Smooth muscle cell (in vitro differentiated cells): ENCODE results near the gene ROR2. TPM values are rescaled to one million over a fixed set of nuclear protein-coding genes. Genes with fewer than 3 reads are reported as not detected.

Experiments used
- DNase-seq: peaks from one replicate; lab custom pipeline; 2025; ENCODE audit not compliant: unreplicated experiment; lab: John Stamatoyannopoulos, UW
- H2AFZ ChIP-seq: fragments of 200-600 bp; sonication (generic); 2 replicates; pipeline ENCODE4 v1.6.0; 2016; ENCODE audit warnings: antibody characterized with exemption, low read depth, mild to moderate bottlenecking
- H3F3A ChIP-seq: fragments of 200-600 bp; sonication (generic); 2 replicates; pipeline ENCODE4 v1.6.0; 2017; ENCODE audit warnings: antibody characterized with exemption, low read depth
- H3K27ac ChIP-seq: fragments of 200-600 bp; sonication (generic); 2 replicates; pipeline ENCODE4 v1.5.1; 2016; ENCODE audit warnings: low read depth, mild to moderate bottlenecking
- H3K27me3 ChIP-seq: fragments of 200-600 bp; sonication (generic); 2 replicates; pipeline ENCODE4 v1.6.1; 2016; ENCODE audit warnings: low read depth, mild to moderate bottlenecking
- H3K36me3 ChIP-seq: fragments of 200-600 bp; sonication (generic); 2 replicates; pipeline ENCODE4 v1.5.1; 2016; ENCODE audit warnings: low read depth
- H3K4me1 ChIP-seq: fragments of 200-600 bp; sonication (generic); 2 replicates; pipeline ENCODE4 v1.5.1; 2016; ENCODE audit warnings: low read depth
- H3K4me2 ChIP-seq: fragments of 200-600 bp; sonication (generic); 2 replicates; pipeline ENCODE4 v1.6.0; 2016; ENCODE audit warnings: mild to moderate bottlenecking
- H3K4me3 ChIP-seq: fragments of 200-600 bp; sonication (generic); 2 replicates; pipeline ENCODE4 v1.5.1; 2016; ENCODE audit warnings: mild to moderate bottlenecking
- H3K79me2 ChIP-seq: fragments of 200-600 bp; sonication (generic); 2 replicates; pipeline ENCODE4 v1.6.0; 2016; ENCODE audit warnings: low read depth, mild to moderate bottlenecking
- H3K9ac ChIP-seq: fragments of 200-600 bp; sonication (generic); 2 replicates; pipeline ENCODE4 v1.6.0; 2016; ENCODE audit warnings: low read depth
- H3K9me3 ChIP-seq: fragments of 200-600 bp; sonication (generic); replicated peaks from 2 replicates; pipeline ENCODE4 v1.5.1; 2016; ENCODE audit warnings: low read depth
- H4K20me1 ChIP-seq: fragments of 200-600 bp; sonication (generic); 2 replicates; pipeline ENCODE4 v1.6.0; 2016; ENCODE audit warnings: low read depth
- CTCF ChIP-seq: fragments of 200-600 bp; sonication (generic); IDR thresholded peaks from 2 replicates; pipeline ENCODE4 v1.5.1; 2017; ENCODE audit warnings: borderline replicate concordance, mild to moderate bottlenecking, antibody characterized with exemption; ENCODE audit not compliant: insufficient read depth, poor library complexity, severe bottlenecking
- WGBS: methylation state at CpG from one replicate; pipeline ENCODE4 v1.1.7; 2016; ENCODE audit warnings: low lambda C conversion rate; 5-methylcytosine and 5-hydroxymethylcytosine counted together
- polyA plus RNA-seq: library from polyadenylated mRNA; unstranded; fragments of >200 nt; fragmentation: Nextera tagmentation; extraction: Ambion mirVana; gene quantifications from 2 replicates; pipeline ENCODE4 v1.2.1, GENCODE V29; 2016
- total RNA-seq: library from RNA; depleted of rRNA; stranded (reverse); fragments of >200 nt; gene quantifications from 2 replicates; pipeline ENCODE4 v1.2.3, GENCODE V29; 2014

Gene ROR2
- total and polyA plus RNA-seq, 2 experiments from 2014 or later, result 16.7 to 21.7 TPM

- peaks cover 11% of the 10 kb centered on the region for H4K20me1 ChIP-seq
- no peak for DNase-seq
- H3K9ac ChIP-seq, result no peak overlapping the region
- H3F3A ChIP-seq, result no peaks in the 10 kb centered on the region
- 93% methylated on average over 5 of the region's 5 CpGs for WGBS
- no peak overlapping the region for H3K4me2 ChIP-seq
- H2AFZ ChIP-seq, result no peak overlapping the region
- H3K27ac ChIP-seq, result no peak overlapping the region
- no peaks in the 10 kb centered on the region for H3K36me3 ChIP-seq
- no peaks in the 10 kb centered on the region for H3K9me3 ChIP-seq
- H3K27me3 ChIP-seq, result no peaks in the 10 kb centered on the region
- no peak overlapping the region for H3K4me3 ChIP-seq
- H3K79me2 ChIP-seq, result peaks cover 7% of the 10 kb centered on the region
- TF ChIP-seq CTCF, result no peak
- H3K4me1 ChIP-seq, result no peaks in the 10 kb centered on the region
These were observed 167.3 kb downstream of the ROR2 start for GRCh38 chr9:91782708-91783214.

DNA sequence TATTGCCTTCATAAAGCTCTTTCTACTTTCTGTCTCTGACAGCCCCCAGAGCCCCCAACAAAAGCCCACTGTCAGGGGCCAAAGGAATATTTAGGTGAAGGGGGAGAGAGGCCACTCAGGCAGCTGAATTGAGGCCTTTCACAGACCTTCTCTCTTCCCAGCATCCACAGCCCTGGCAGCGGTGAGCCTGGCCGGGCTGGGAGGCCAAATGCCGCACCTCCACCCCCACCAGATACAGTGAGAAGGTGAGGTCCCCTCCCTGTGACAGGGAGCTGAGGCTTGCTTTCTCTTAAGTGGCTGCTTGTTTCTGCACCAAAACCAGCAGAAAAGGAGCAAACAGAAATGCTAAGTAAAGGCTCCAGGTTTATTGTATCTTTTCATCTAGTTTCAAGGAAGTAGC lies 168.1 kb downstream of the ROR2 start:
- H3K27ac ChIP-seq, result no peak overlapping the region
- peaks cover 11% of the 10 kb centered on the region for H4K20me1 ChIP-seq
- H3K4me2 ChIP-seq, result no peak overlapping the region
- 94% methylated on average over 3 of the region's 3 CpGs for WGBS
- no peaks in the 10 kb centered on the region for H3K36me3 ChIP-seq
- H3K9me3 ChIP-seq, result no peaks in the 10 kb centered on the region
- peaks cover 3% of the 10 kb centered on the region for H3K4me1 ChIP-seq
- no peak overlapping the region for H2AFZ ChIP-seq
- no peak for DNase-seq
- H3K27me3 ChIP-seq, result no peaks in the 10 kb centered on the region
- TF ChIP-seq CTCF, result no peak
- H3K9ac ChIP-seq, result no peak overlapping the region
- no peaks in the 10 kb centered on the region for H3F3A ChIP-seq
- H3K79me2 ChIP-seq, result peaks cover 4% of the 10 kb centered on the region
- no peak overlapping the region for H3K4me3 ChIP-seq

- Histone ChIP-seq H4K20me1 (peaks cover 11% of the 10 kb centered on the region), H3K27ac (no peak overlapping the region), H3K79me2 (peaks cover 4% of the 10 kb centered on the region), H3K4me2 (no peak overlapping the region), H3K4me1 (peaks cover 3% of the 10 kb centered on the region), H3K27me3 (no peaks in the 10 kb centered on the region), H3F3A (no peaks in the 10 kb centered on the region), H3K4me3 (no peak overlapping the region), H2AFZ (no peak overlapping the region), H3K36me3 (no peaks in the 10 kb centered on the region), H3K9ac (no peak overlapping the region), H3K9me3 (no peaks in the 10 kb centered on the region)
- DNase-seq, result no peak
- no peak for TF ChIP-seq CTCF
- 88% methylated on average over 10 of the region's 10 CpGs for WGBS
These were observed 168.9 kb downstream of the ROR2 start for GRCh38 chr9:91781116-91781515.

DNA sequence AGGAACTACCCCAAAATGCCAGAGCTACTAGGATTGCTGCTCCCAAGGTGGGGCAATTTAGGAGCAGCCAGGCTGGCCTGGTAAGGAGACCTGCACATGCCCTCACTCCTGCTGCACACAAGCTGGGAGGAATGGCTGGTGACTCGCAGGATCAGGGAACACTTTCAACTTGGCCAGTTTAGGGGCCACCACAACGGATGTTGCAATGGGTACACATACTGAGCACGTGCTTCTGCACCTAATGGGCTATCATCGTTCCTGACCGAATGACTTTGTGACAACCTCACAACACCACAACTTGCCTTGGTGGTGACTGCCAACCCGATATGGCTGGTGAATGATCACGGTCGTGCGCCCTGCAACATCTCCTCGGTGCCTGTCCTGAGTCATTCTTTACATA lies 172.0 kb downstream of the ROR2 start:
- Histone ChIP-seq H3K27me3 (no peaks in the 10 kb centered on the region), H4K20me1 (no peaks in the 10 kb centered on the region), H3K4me1 (peaks cover 3% of the 10 kb centered on the region), H3K9ac (peak overlapping the region; percentile 1), H3K4me2 (peak overlapping the region; percentile 49), H3K36me3 (no peaks in the 10 kb centered on the region), H2AFZ (no peak overlapping the region), H3K4me3 (no peak overlapping the region), H3F3A (no peaks in the 10 kb centered on the region), H3K27ac (peak overlapping the region; percentile 74), H3K79me2 (no peaks in the 10 kb centered on the region), H3K9me3 (no peaks in the 10 kb centered on the region)
- no peak for DNase-seq
- 84% methylated on average over 10 of the region's 10 CpGs for WGBS
- TF ChIP-seq CTCF, result no peak
